Tibial nerve (tissue), 4 donors: Measurements from ENCODE around the gene FAT2.

Experiments
- CTCF ChIP-seq, 5 experiments: fragments of 200-600 bp in 3 of 5; fragments of 450-650 bp in 2 of 5; sonication (generic) in 3 of 5; IDR thresholded peaks; one replicate each; pipeline ENCODE4 v1.5.1; 2016 to 2019; ENCODE audit warnings: antibody characterized with exemption in 5 of 5, mild to moderate bottlenecking in 3 of 5, moderate library complexity in 2 of 5
- EP300 ChIP-seq, 2 donors: sonication (generic); formaldehyde crosslinking; IDR thresholded peaks; one replicate each; pipeline ENCODE4 v1.6.1; 2017; ENCODE audit warnings: antibody characterized with exemption in 2 of 2, mild to moderate bottlenecking in 1 of 2
- POLR2A ChIP-seq, 2 donors: fragments of 450-650 bp; IDR thresholded peaks; one replicate each; pipeline ENCODE4 v1.6.1; 2017; ENCODE audit warnings: antibody characterized with exemption in 2 of 2, mild to moderate bottlenecking in 2 of 2, moderate library complexity in 2 of 2

GRCh38 chr5:151589878-151590570, 1.1 kb downstream of the FAT2 start:
- no peak for TF ChIP-seq CTCF (IDR thresholded peaks at IDR 0.05)
- TF ChIP-seq POLR2A (IDR thresholded peaks at IDR 0.05): no peak
- no peak for TF ChIP-seq EP300 (IDR thresholded peaks at IDR 0.05)
